Measurements from ENCODE around the gene RGMA. TPM values are rescaled to one million over a fixed set of nuclear protein-coding genes. Genes with fewer than 3 reads are reported as not detected.

The RGMA gene
- total RNA-seq, 5 donors from 2014 or later (not counting 1 experiment from before 2014, with no cell fraction given), result 0.15 to 0.44 (median 0.23) TPM; not detected in 2

DNA sequence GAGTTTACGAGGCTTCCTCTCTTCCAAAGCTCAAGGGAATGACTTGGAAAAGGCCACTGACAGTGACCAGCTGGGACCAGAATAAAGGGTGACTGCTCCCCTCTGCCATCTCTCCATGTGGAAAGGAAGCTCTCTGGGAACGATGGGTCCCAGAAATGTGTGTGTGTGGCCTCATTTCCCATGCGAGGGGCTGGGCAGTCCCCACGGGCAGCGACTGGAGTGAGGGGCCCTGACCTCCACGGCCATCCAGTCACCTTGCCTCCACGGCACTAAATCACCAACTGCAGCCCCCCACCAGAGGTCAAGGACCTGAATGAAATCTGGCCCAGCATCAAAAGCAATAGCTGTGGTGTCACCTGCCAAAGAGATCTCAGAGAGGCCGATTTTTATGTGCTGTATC, 29.6 kb downstream of the RGMA start:
- POLR2A ChIA-PET, result no interaction called here
- no peak for ATAC-seq (replicated peaks in 1 of 4)
- WGBS (ENCODE audit: insufficient coverage), result 100% methylated on average over 1 of the region's 8 CpGs

DNA sequence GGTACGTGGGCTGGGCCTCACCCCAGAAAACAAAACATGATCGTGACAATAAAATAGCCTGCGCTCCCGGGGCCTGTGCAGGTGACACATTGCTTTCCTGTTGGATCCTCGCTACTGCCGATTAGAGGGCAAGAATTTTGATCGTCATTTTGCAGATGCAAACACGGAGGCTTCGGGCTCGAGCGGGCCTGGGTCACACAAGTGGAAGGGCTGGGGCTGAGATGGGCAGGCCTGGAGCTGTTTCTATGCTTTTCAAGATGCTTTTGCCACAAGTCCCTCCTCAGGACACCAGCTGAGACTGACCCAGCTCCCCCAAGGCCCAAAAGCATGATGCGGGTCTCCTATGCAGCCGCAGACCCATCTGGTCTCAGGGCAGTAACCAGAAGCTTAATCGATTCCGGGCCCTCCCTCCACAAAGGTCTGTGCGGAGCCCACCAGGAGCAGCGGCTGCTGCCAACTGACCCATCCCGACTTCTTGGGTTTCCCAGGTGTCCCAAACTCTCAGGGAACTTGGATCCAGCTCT, 30.0 kb downstream of the RGMA start:
- peaks cover 0 to 3% of the 10 kb centered on the region in 2 experiments for H3K4me1 ChIP-seq (ENCODE audit: control insufficient read depth in 1 of 2, extremely low read depth in 1 of 2, insufficient read depth in 2 of 2, low read length in 2 of 2)
- ChIA-PET POLR2A (no interaction called here), CTCF (no interaction called here)
- no peak for DNase-seq
- no peaks in the 10 kb centered on the region for H3K36me3 ChIP-seq (ENCODE audit: control insufficient read depth in 2 of 2, extremely low read depth in 1 of 2, insufficient read depth in 1 of 2, low read length in 1 of 2)
- Mint-ChIP-seq H3K4me1 (peaks cover 0 to 5% (median 4%) of the 10 kb centered on the region in 3 donors), H3K27me3 (peaks cover 3 to 13% of the 10 kb centered on the region in 2 donors), H3K4me3 (no peak overlapping the region), H3K27ac (no peak overlapping the region), H3K36me3 (no peaks in the 10 kb centered on the region), H3K9me3 (no peaks in the 10 kb centered on the region)
- ATAC-seq (replicated peaks in 1 of 4), result no peak
- no peak overlapping the region for H3K27ac ChIP-seq (ENCODE audit: low read length)
- H3K27me3 ChIP-seq (replicated peaks in 1 of 2; ENCODE audit: control insufficient read depth in 2 of 2, extremely low read depth in 1 of 2, insufficient read depth in 2 of 2, low read length in 1 of 2), result peaks cover 0 to 44% of the 10 kb centered on the region in 2 experiments
- H3K9me3 ChIP-seq, result no peaks in the 10 kb centered on the region
- no peak overlapping the region for H3K4me3 ChIP-seq (ENCODE audit: control insufficient read depth in 1 of 2, extremely low read depth in 1 of 2, low read length in 1 of 2)
- WGBS (ENCODE audit: insufficient coverage), result 79% methylated on average over 13 of the region's 18 CpGs

More for the DNA sequence above, 29.6 kb downstream of the RGMA start:
- Histone ChIP-seq H3K27me3 (replicated peaks in 1 of 2; ENCODE audit: control insufficient read depth in 2 of 2, extremely low read depth in 1 of 2, insufficient read depth in 2 of 2, low read length in 1 of 2) (peaks cover 0 to 49% of the 10 kb centered on the region in 2 experiments), H3K9me3 (no peaks in the 10 kb centered on the region), H3K36me3 (ENCODE audit: control insufficient read depth in 2 of 2, extremely low read depth in 1 of 2, insufficient read depth in 1 of 2, low read length in 1 of 2) (no peaks in the 10 kb centered on the region), H3K4me1 (ENCODE audit: control insufficient read depth in 1 of 2, extremely low read depth in 1 of 2, insufficient read depth in 2 of 2, low read length in 2 of 2) (peaks cover 0 to 3% of the 10 kb centered on the region in 2 experiments), H3K27ac (ENCODE audit: low read length) (no peak overlapping the region), H3K4me3 (ENCODE audit: control insufficient read depth in 1 of 2, extremely low read depth in 1 of 2, low read length in 1 of 2) (no peak overlapping the region)
- Mint-ChIP-seq H3K36me3 (no peaks in the 10 kb centered on the region), H3K4me3 (no peak overlapping the region), H3K4me1 (peaks cover 0 to 5% (median 4%) of the 10 kb centered on the region in 3 donors), H3K27ac (no peak overlapping the region), H3K9me3 (no peaks in the 10 kb centered on the region), H3K27me3 (peaks cover 3 to 13% of the 10 kb centered on the region in 2 donors)
- CTCF ChIA-PET, result no interaction called here
- DNase-seq, result no peak

GRCh38 chr15:93058128-93058527, 30.9 kb downstream of the RGMA start:
- POLR2A ChIA-PET, result no interaction called here
- no peak for DNase-seq
- CTCF ChIA-PET, result no interaction called here
- WGBS (ENCODE audit: insufficient coverage), result 76% methylated on average over 5 of the region's 8 CpGs
- no peaks in the 10 kb centered on the region for H3K9me3 Mint-ChIP-seq
- no peak overlapping the region for H3K27ac Mint-ChIP-seq
- peaks cover 0 to 3% of the 10 kb centered on the region in 2 experiments for H3K4me1 ChIP-seq (ENCODE audit: control insufficient read depth in 1 of 2, extremely low read depth in 1 of 2, insufficient read depth in 2 of 2, low read length in 2 of 2)
- H3K27me3 Mint-ChIP-seq, result peaks cover 3 to 11% of the 10 kb centered on the region in 2 donors
- no peaks in the 10 kb centered on the region for H3K36me3 ChIP-seq (ENCODE audit: control insufficient read depth in 2 of 2, extremely low read depth in 1 of 2, insufficient read depth in 1 of 2, low read length in 1 of 2)
- no peak overlapping the region for H3K4me3 Mint-ChIP-seq
- H3K36me3 Mint-ChIP-seq, result no peaks in the 10 kb centered on the region
- ATAC-seq (replicated peaks in 1 of 4), result no peak
- no peaks in the 10 kb centered on the region for H3K9me3 ChIP-seq
- no peak overlapping the region for H3K27ac ChIP-seq (ENCODE audit: low read length)
- no peak overlapping the region for H3K4me3 ChIP-seq (ENCODE audit: control insufficient read depth in 1 of 2, extremely low read depth in 1 of 2, low read length in 1 of 2)
- H3K27me3 ChIP-seq (replicated peaks in 1 of 2; ENCODE audit: control insufficient read depth in 2 of 2, extremely low read depth in 1 of 2, insufficient read depth in 2 of 2, low read length in 1 of 2), result peaks cover 0 to 39% of the 10 kb centered on the region in 2 experiments
- H3K4me1 Mint-ChIP-seq, result peaks cover 0 to 5% (median 4%) of the 10 kb centered on the region in 3 donors

- DNase-seq (no peak), ATAC-seq (replicated peaks in 1 of 4) (no peak)
- H3K27ac Mint-ChIP-seq, result no peak overlapping the region
- H3K27me3 Mint-ChIP-seq, result peaks cover under 1 to 8% of the 10 kb centered on the region in 2 donors
- peaks cover 0 to 3% of the 10 kb centered on the region in 2 experiments for H3K4me1 ChIP-seq (ENCODE audit: control insufficient read depth in 1 of 2, extremely low read depth in 1 of 2, insufficient read depth in 2 of 2, low read length in 2 of 2)
- H3K4me1 Mint-ChIP-seq, result peaks cover 0 to 5% (median 4%) of the 10 kb centered on the region in 3 donors
- H3K9me3 Mint-ChIP-seq, result no peaks in the 10 kb centered on the region
- no peaks in the 10 kb centered on the region for H3K36me3 ChIP-seq (ENCODE audit: control insufficient read depth in 2 of 2, extremely low read depth in 1 of 2, insufficient read depth in 1 of 2, low read length in 1 of 2)
- no peak overlapping the region for H3K27ac ChIP-seq (ENCODE audit: low read length)
- no peak overlapping the region for H3K4me3 Mint-ChIP-seq
- H3K36me3 Mint-ChIP-seq, result no peaks in the 10 kb centered on the region
- ChIA-PET POLR2A (no interaction called here), CTCF (no interaction called here)
- H3K4me3 ChIP-seq (ENCODE audit: control insufficient read depth in 1 of 2, extremely low read depth in 1 of 2, low read length in 1 of 2), result no peak overlapping the region
- 80% methylated on average over 1 of the region's 8 CpGs for WGBS (ENCODE audit: insufficient coverage)
- H3K27me3 ChIP-seq (replicated peaks in 1 of 2; ENCODE audit: control insufficient read depth in 2 of 2, extremely low read depth in 1 of 2, insufficient read depth in 2 of 2, low read length in 1 of 2), result peaks cover 0 to 39% of the 10 kb centered on the region in 2 experiments
- no peaks in the 10 kb centered on the region for H3K9me3 ChIP-seq
These were observed 31.4 kb downstream of the RGMA start for GRCh38 chr15:93057618-93058017.

GRCh38 chr15:93056836-93057235, 32.2 kb downstream of the RGMA start:
- H3K36me3 Mint-ChIP-seq, result no peaks in the 10 kb centered on the region
- H3K9me3 Mint-ChIP-seq, result no peaks in the 10 kb centered on the region
- Histone ChIP-seq H3K9me3 (no peaks in the 10 kb centered on the region), H3K4me1 (ENCODE audit: control insufficient read depth in 1 of 2, extremely low read depth in 1 of 2, insufficient read depth in 2 of 2, low read length in 2 of 2) (peaks cover 0 to 3% of the 10 kb centered on the region in 2 experiments), H3K27ac (ENCODE audit: low read length) (no peak overlapping the region), H3K36me3 (ENCODE audit: control insufficient read depth in 2 of 2, extremely low read depth in 1 of 2, insufficient read depth in 1 of 2, low read length in 1 of 2) (no peaks in the 10 kb centered on the region), H3K4me3 (ENCODE audit: control insufficient read depth in 1 of 2, extremely low read depth in 1 of 2, low read length in 1 of 2) (no peak overlapping the region), H3K27me3 (replicated peaks in 1 of 2; ENCODE audit: control insufficient read depth in 2 of 2, extremely low read depth in 1 of 2, insufficient read depth in 2 of 2, low read length in 1 of 2) (peaks cover 0 to 42% of the 10 kb centered on the region in 2 experiments)
- no peak for ATAC-seq (replicated peaks in 1 of 4)
- no peak for DNase-seq
- CTCF ChIA-PET, result no interaction called here
- H3K27ac Mint-ChIP-seq, result no peak overlapping the region
- POLR2A ChIA-PET, result no interaction called here
- H3K27me3 Mint-ChIP-seq, result peaks cover 0 to 8% of the 10 kb centered on the region in 2 donors
- no peak overlapping the region for H3K4me3 Mint-ChIP-seq
- peaks cover 0 to 7% (median 4%) of the 10 kb centered on the region in 3 donors for H3K4me1 Mint-ChIP-seq
- WGBS (ENCODE audit: insufficient coverage), result 80% methylated on average over 2 of the region's 7 CpGs

DNA sequence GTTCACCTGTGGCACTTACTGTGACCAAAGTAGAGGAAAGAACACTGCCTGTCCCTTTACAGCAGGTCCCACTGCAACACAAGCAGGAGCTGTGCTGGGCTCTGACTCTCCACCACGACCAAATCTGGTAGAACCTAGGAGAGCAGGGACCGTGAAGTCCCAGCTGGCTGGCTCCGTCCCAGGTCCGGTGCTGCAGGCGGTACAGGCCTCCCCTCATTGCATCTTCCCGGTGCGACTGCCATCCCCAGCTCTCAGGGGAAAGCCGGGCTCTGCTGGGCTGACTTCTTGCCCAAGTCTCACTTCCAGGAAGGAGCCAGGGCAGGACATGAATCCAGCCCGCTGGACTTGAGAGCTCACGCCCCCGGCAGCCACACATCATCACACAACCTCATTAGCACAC, 33.8 kb downstream of the RGMA start:
- POLR2A ChIA-PET, result no interaction called here
- CTCF ChIA-PET, result no interaction called here

More for the DNA sequence above, 33.8 kb downstream of the RGMA start:
- Mint-ChIP-seq H3K4me3 (no peak overlapping the region), H3K9me3 (no peaks in the 10 kb centered on the region), H3K27ac (no peak overlapping the region), H3K27me3 (peaks cover 0 to 2% of the 10 kb centered on the region in 2 donors), H3K36me3 (no peaks in the 10 kb centered on the region), H3K4me1 (peaks cover 0 to 5% (median 0%) of the 10 kb centered on the region in 3 donors)
- Histone ChIP-seq H3K27me3 (replicated peaks in 1 of 2; ENCODE audit: control insufficient read depth in 2 of 2, extremely low read depth in 1 of 2, insufficient read depth in 2 of 2, low read length in 1 of 2) (peaks cover 0 to 34% of the 10 kb centered on the region in 2 experiments), H3K36me3 (ENCODE audit: control insufficient read depth in 2 of 2, extremely low read depth in 1 of 2, insufficient read depth in 1 of 2, low read length in 1 of 2) (no peaks in the 10 kb centered on the region), H3K4me1 (ENCODE audit: control insufficient read depth in 1 of 2, extremely low read depth in 1 of 2, insufficient read depth in 2 of 2, low read length in 2 of 2) (peaks cover 0 to 13% of the 10 kb centered on the region in 2 experiments), H3K9me3 (no peaks in the 10 kb centered on the region), H3K4me3 (ENCODE audit: control insufficient read depth in 1 of 2, extremely low read depth in 1 of 2, low read length in 1 of 2) (no peak overlapping the region), H3K27ac (ENCODE audit: low read length) (no peak overlapping the region)
- DNase-seq (no peak), ATAC-seq (replicated peaks in 1 of 4) (no peak)
- 89% methylated on average over 9 of the region's 11 CpGs for WGBS (ENCODE audit: insufficient coverage)

Measured in T-cell (primary cell).